Brain microvascular endothelial cell (primary cell): ENCODE measurements around the gene SHISA4.

Experiments
- DNase-seq: peaks from one replicate; pipeline ENCODE4 v3.0.0-alpha.2; 2020
- H3K27ac ChIP-seq: fragments of 250-450 bp; sonication (Bioruptor Pico); 2 replicates; pipeline ENCODE4 v1.5.1; 2020; ENCODE audit warnings: mild to moderate bottlenecking, moderate library complexity
- H3K27me3 ChIP-seq: fragments of 250-450 bp; sonication (Bioruptor Pico); replicated peaks from 2 replicates; pipeline ENCODE4 v1.5.1; 2020; ENCODE audit warnings: mild to moderate bottlenecking
- H3K36me3 ChIP-seq: fragments of 250-450 bp; sonication (Bioruptor Pico); replicated peaks from 2 replicates; pipeline ENCODE4 v1.5.1; 2020; ENCODE audit warnings: mild to moderate bottlenecking
- H3K4me3 ChIP-seq: 2 replicates; pipeline ENCODE4 v1.5.1; 2011; ENCODE audit warnings: low read depth, mild to moderate bottlenecking, control low read depth, low read length, moderate library complexity
- CTCF ChIP-seq: IDR thresholded peaks from 2 replicates; pipeline ENCODE4 v1.5.1; 2011; ENCODE audit warnings: low read depth, mild to moderate bottlenecking, moderate library complexity, low read length, control low read depth, inconsistent platforms; ENCODE audit errors: missing control alignments
- in situ Hi-C: cut with HindIII; loops from 2 replicates; pipeline ENCODE4 v1.10.0; 2017; ENCODE audit warnings: low sequenced_read_pairs, low pct_ligation_motif_present

The SHISA4 gene

GRCh38 chr1:201903135-201903534 lies 14.4 kb downstream of the SHISA4 start:
- Histone ChIP-seq H3K4me3 (no peak overlapping the region), H3K27me3 (no peaks in the 10 kb centered on the region), H3K27ac (no peak overlapping the region), H3K36me3 (no peaks in the 10 kb centered on the region)
- TF ChIP-seq CTCF: no peak
- no peak for DNase-seq
- in situ Hi-C loops: no loop called here

- Histone ChIP-seq H3K27ac (peak overlapping the region; percentile 91), H3K4me3 (no peak overlapping the region), H3K27me3 (no peaks in the 10 kb centered on the region), H3K36me3 (no peaks in the 10 kb centered on the region)
- TF ChIP-seq CTCF: no peak
- peak; percentile 86 for DNase-seq
- in situ Hi-C loops: no loop called here
Observed at GRCh38 chr1:201904579-201904978, 15.9 kb downstream of the SHISA4 start.

- no peak for DNase-seq
- in situ Hi-C loops: no loop called here
- peak overlapping the region; percentile 91 for H3K27ac ChIP-seq
- no peak overlapping the region for H3K4me3 ChIP-seq
- H3K27me3 ChIP-seq: no peaks in the 10 kb centered on the region
- H3K36me3 ChIP-seq: no peaks in the 10 kb centered on the region
- no peak for TF ChIP-seq CTCF
Observed at GRCh38 chr1:201905234-201905890, 16.7 kb downstream of the SHISA4 start.

- DNase-seq: no peak
- Histone ChIP-seq H3K4me3 (no peak overlapping the region), H3K27ac (no peak overlapping the region), H3K27me3 (no peaks in the 10 kb centered on the region), H3K36me3 (no peaks in the 10 kb centered on the region)
- in situ Hi-C loops: no loop called here
- no peak for TF ChIP-seq CTCF
Observed at GRCh38 chr1:201906336-201906735, 17.6 kb downstream of the SHISA4 start.

GRCh38 chr1:201907621-201908020 lies 18.9 kb downstream of the SHISA4 start:
- Histone ChIP-seq H3K36me3 (no peaks in the 10 kb centered on the region), H3K4me3 (no peak overlapping the region), H3K27me3 (no peaks in the 10 kb centered on the region), H3K27ac (no peak overlapping the region)
- TF ChIP-seq CTCF: no peak
- no peak for DNase-seq
- in situ Hi-C loops: no loop called here

GRCh38 chr1:201911826-201912571 lies 23.3 kb downstream of the SHISA4 start:
- no peak for DNase-seq
- Histone ChIP-seq H3K27me3 (no peaks in the 10 kb centered on the region), H3K36me3 (no peaks in the 10 kb centered on the region), H3K27ac (no peak overlapping the region), H3K4me3 (no peak overlapping the region)
- TF ChIP-seq CTCF: no peak
- in situ Hi-C loops: no loop called here
